H9 (cell line): Measurements from ENCODE around the gene GALNT5. TPM values are rescaled to one million over a fixed set of nuclear protein-coding genes. Genes with fewer than 3 reads are reported as not detected.

Experiments used
- DNase-seq: peaks from one replicate; pipeline ENCODE4 v3.0.0-alpha.2; 2017
- H2AFZ ChIP-seq: one replicate; pipeline ENCODE4 v1.6.1; 2013; ENCODE audit warnings: mild to moderate bottlenecking, low read length, control low read depth, moderate library complexity
- H2AK5ac ChIP-seq: 2 replicates; pipeline ENCODE4 v1.6.1; 2013; ENCODE audit warnings: low read length, control low read depth, mixed read lengths; ENCODE audit not compliant: insufficient read length
- H2BK120ac ChIP-seq: one replicate; pipeline ENCODE4 v1.6.1; 2013; ENCODE audit warnings: low read depth, mild to moderate bottlenecking, low read length, control low read depth, inconsistent platforms; ENCODE audit not compliant: poor library complexity, severe bottlenecking
- H2BK12ac ChIP-seq: 2 replicates; pipeline ENCODE4 v1.6.1; 2013; ENCODE audit warnings: low read length, control low read depth, mixed read lengths, low read depth; ENCODE audit not compliant: insufficient read length
- H2BK15ac ChIP-seq: 2 replicates; pipeline ENCODE4 v1.6.1; 2013; ENCODE audit warnings: low read depth, low read length, control low read depth
- H2BK20ac ChIP-seq: one replicate; pipeline ENCODE4 v1.6.1; 2013; ENCODE audit warnings: low read depth, mild to moderate bottlenecking, low read length, control low read depth, inconsistent platforms; ENCODE audit not compliant: poor library complexity, severe bottlenecking
- H2BK5ac ChIP-seq: 2 replicates; pipeline ENCODE4 v1.6.1; 2013; ENCODE audit warnings: low read length, control low read depth, mixed read lengths; ENCODE audit not compliant: insufficient read length
- H3K14ac ChIP-seq: 2 replicates; pipeline ENCODE4 v1.6.1; 2013; ENCODE audit warnings: low read length, control low read depth; ENCODE audit not compliant: insufficient read depth
- H3K18ac ChIP-seq: 2 replicates; pipeline ENCODE4 v1.6.1; 2013; ENCODE audit warnings: low read depth, mild to moderate bottlenecking, mixed read lengths, low read length, control low read depth; ENCODE audit not compliant: insufficient read length
- H3K23ac ChIP-seq: 2 replicates; pipeline ENCODE4 v1.6.1; 2013; ENCODE audit warnings: low read length, control low read depth, mixed read lengths, low read depth; ENCODE audit not compliant: insufficient read length
- H3K23me2 ChIP-seq: 2 replicates; pipeline ENCODE4 v1.6.1; 2013; ENCODE audit warnings: low read depth, mild to moderate bottlenecking, mixed read lengths, low read length, control low read depth; ENCODE audit not compliant: insufficient read length, poor library complexity, severe bottlenecking
- H3K27ac ChIP-seq: 2 replicates; pipeline ENCODE4 v1.5.1; 2013; ENCODE audit warnings: low read length, control low read depth, mixed read lengths, low read depth; ENCODE audit not compliant: insufficient read length
- H3K27me3 ChIP-seq: 2 replicates; pipeline ENCODE4 v1.6.1; 2013; ENCODE audit warnings: low read length, control low read depth, inconsistent platforms; ENCODE audit not compliant: insufficient read depth
- H3K4ac ChIP-seq: 2 replicates; pipeline ENCODE4 v1.6.1; 2013; ENCODE audit warnings: low read depth, mild to moderate bottlenecking, control low read depth, inconsistent platforms, low read length, moderate library complexity
- H3K4me1 ChIP-seq: 2 replicates; pipeline ENCODE4 v1.6.1; 2013; ENCODE audit warnings: low read length, control low read depth, inconsistent platforms; ENCODE audit not compliant: insufficient read depth
- H3K4me2 ChIP-seq: 2 replicates; pipeline ENCODE4 v1.6.1; 2013; ENCODE audit warnings: low read length, control low read depth, mixed read lengths; ENCODE audit not compliant: insufficient read length, insufficient read depth
- H3K56ac ChIP-seq: 2 replicates; pipeline ENCODE4 v1.6.1; 2013; ENCODE audit warnings: low read depth, mild to moderate bottlenecking, mixed read lengths, low read length, control low read depth; ENCODE audit not compliant: insufficient read length
- H3K79me1 ChIP-seq: 2 replicates; pipeline ENCODE4 v1.6.1; 2013; ENCODE audit warnings: low read depth, mild to moderate bottlenecking, moderate library complexity, low read length, control low read depth, inconsistent platforms; ENCODE audit not compliant: insufficient read depth, poor library complexity, severe bottlenecking
- H3K79me2 ChIP-seq: 2 replicates; pipeline ENCODE4 v1.6.1; 2013; ENCODE audit warnings: low read length, control low read depth, inconsistent platforms; ENCODE audit not compliant: insufficient read depth
- H3K9ac ChIP-seq: 2 replicates; pipeline ENCODE4 v1.6.1; 2013; ENCODE audit warnings: low read length, control low read depth, mixed read lengths; ENCODE audit not compliant: insufficient read length; ENCODE audit errors: extremely low read depth
- H3K9me3 ChIP-seq: one replicate; pipeline ENCODE4 v1.6.1; 2013; ENCODE audit warnings: low read depth, low read length, inconsistent platforms; ENCODE audit not compliant: control insufficient read depth
- H3T11ph ChIP-seq: one replicate; pipeline ENCODE4 v1.6.1; 2013; ENCODE audit warnings: mild to moderate bottlenecking, low read length, control low read depth, inconsistent platforms
- H4K20me1 ChIP-seq: one replicate; pipeline ENCODE4 v1.6.1; 2013; ENCODE audit not compliant: control insufficient read depth, insufficient read length, insufficient read depth
- H4K5ac ChIP-seq: 2 replicates; pipeline ENCODE4 v1.6.1; 2013; ENCODE audit warnings: low read depth, mild to moderate bottlenecking, mixed read lengths, low read length, control low read depth; ENCODE audit not compliant: insufficient read length
- H4K8ac ChIP-seq: replicated peaks from 2 replicates; pipeline ENCODE4 v1.6.1; 2013; ENCODE audit warnings: low read length, control low read depth, mixed read lengths, low read depth; ENCODE audit not compliant: insufficient read length
- H4K91ac ChIP-seq: 2 replicates; pipeline ENCODE4 v1.6.1; 2013; ENCODE audit warnings: low read depth, mild to moderate bottlenecking, moderate library complexity, mixed read lengths, low read length, control low read depth; ENCODE audit not compliant: insufficient read length
- H3K27ac Mint-ChIP-seq, 3 experiments: 2 replicates in 2 of 3; 3 replicates in 1 of 3; pipeline ENCODE4 v1.8.0; 2020 to 2021; ENCODE audit warnings: mixed read lengths in 3 of 3, mild to moderate bottlenecking in 1 of 3, moderate library complexity in 1 of 3
- H3K27me3 Mint-ChIP-seq: 2 replicates; pipeline ENCODE4 v1.8.0; 2021; ENCODE audit warnings: low read depth, mild to moderate bottlenecking, moderate library complexity, mixed read lengths
- H3K36me3 Mint-ChIP-seq, 3 experiments: 2 replicates in 2 of 3; 3 replicates in 1 of 3; pipeline ENCODE4 v1.8.0; 2020 to 2021; ENCODE audit warnings: low read depth in 3 of 3, mixed read lengths in 3 of 3; ENCODE audit not compliant: insufficient read depth in 1 of 3
- H3K4me1 Mint-ChIP-seq, 2 experiments: 2 replicates each; pipeline ENCODE4 v1.8.0; 2020; ENCODE audit warnings: mixed read lengths in 2 of 2
- H3K4me3 Mint-ChIP-seq, 2 experiments: 2 replicates in 1 of 2; 3 replicates in 1 of 2; pipeline ENCODE4 v1.8.0; 2020 to 2021; ENCODE audit warnings: mild to moderate bottlenecking in 2 of 2, mixed read lengths in 2 of 2, moderate library complexity in 1 of 2
- H3K9me3 Mint-ChIP-seq, 2 experiments: 2 replicates in 1 of 2; 3 replicates in 1 of 2; pipeline ENCODE4 v1.8.0; 2020; ENCODE audit warnings: mild to moderate bottlenecking in 2 of 2, mixed read lengths in 2 of 2, moderate library complexity in 1 of 2
- CTCF ChIP-seq: fragments of 200-600 bp; sonication (generic); conservative IDR thresholded peaks from 3 replicates; pipeline ENCODE4 v1.8.0; 2021; ENCODE audit warnings: antibody characterized with exemption, mild to moderate bottlenecking
- WGBS: extraction: QIAGEN DNeasy Blood & Tissue Kit; methylation state at CpG from one replicate; pipeline ENCODE4 v1.1.7; 2013; ENCODE audit warnings: missing lambda C conversion rate, low lambda C conversion rate, mixed read lengths; ENCODE audit not compliant: insufficient read length; ENCODE audit errors: extremely low coverage; 5-methylcytosine and 5-hydroxymethylcytosine counted together
- total RNA-seq: library from RNA; stranded (reverse); gene quantifications from 2 replicates; pipeline ENCODE4 v1.2.1, GENCODE V29; 2021

Gene GALNT5
- total RNA-seq, 1 experiment from 2014 or later, result 0.17 TPM

GRCh38 chr2:157261199-157261782, 3.8 kb downstream of the GALNT5 start:
- H2BK5ac ChIP-seq, result no peak overlapping the region
- H3K27ac ChIP-seq, result no peak overlapping the region
- Mint-ChIP-seq H3K4me1 (peaks cover 34 to 40% of the 10 kb centered on the region in 2 experiments), H3K27ac (no peak overlapping the region), H3K9me3 (no peaks in the 10 kb centered on the region), H3K4me3 (no peak overlapping the region), H3K36me3 (peaks cover 0 to 5% (median 0%) of the 10 kb centered on the region in 3 experiments; a peak in 2 of 7 replicates), H3K27me3 (peaks cover 3% of the 10 kb centered on the region)
- no peak overlapping the region for H3K23ac ChIP-seq
- no peak overlapping the region for H3K18ac ChIP-seq
- no peak overlapping the region for H2AK5ac ChIP-seq
- no peak overlapping the region for H3K14ac ChIP-seq
- H4K8ac ChIP-seq, result no peak overlapping the region
- no peak overlapping the region for H3K4me2 ChIP-seq
- no peaks in the 10 kb centered on the region for H4K20me1 ChIP-seq
- H3K4ac ChIP-seq, result no peak overlapping the region
- no peak overlapping the region for H2BK120ac ChIP-seq
- H3K56ac ChIP-seq, result no peak overlapping the region
- no peak overlapping the region for H2AFZ ChIP-seq
- DNase-seq, result no peak
- no peaks in the 10 kb centered on the region for H3K79me2 ChIP-seq
- H4K91ac ChIP-seq, result no peak overlapping the region
- no peak for TF ChIP-seq CTCF
- no peak overlapping the region for H3T11ph ChIP-seq
- H3K9me3 ChIP-seq, result no peaks in the 10 kb centered on the region
- no CpG with 5 or more reads among the region's 6 CpGs for WGBS
- peaks cover 3% of the 10 kb centered on the region for H3K23me2 ChIP-seq
- H3K79me1 ChIP-seq, result no peaks in the 10 kb centered on the region
- no peaks in the 10 kb centered on the region for H3K27me3 ChIP-seq
- no peak overlapping the region for H2BK15ac ChIP-seq
- H3K9ac ChIP-seq, result no peak overlapping the region
- H2BK12ac ChIP-seq, result no peak overlapping the region
- H3K4me1 ChIP-seq, result peaks cover 5% of the 10 kb centered on the region; the same call in 1 of the 2 replicates
- no peak overlapping the region for H2BK20ac ChIP-seq
- H4K5ac ChIP-seq, result no peak overlapping the region
